Measurements from ENCODE around the gene LIAS.

- TF ChIP-seq, protein P1, sequence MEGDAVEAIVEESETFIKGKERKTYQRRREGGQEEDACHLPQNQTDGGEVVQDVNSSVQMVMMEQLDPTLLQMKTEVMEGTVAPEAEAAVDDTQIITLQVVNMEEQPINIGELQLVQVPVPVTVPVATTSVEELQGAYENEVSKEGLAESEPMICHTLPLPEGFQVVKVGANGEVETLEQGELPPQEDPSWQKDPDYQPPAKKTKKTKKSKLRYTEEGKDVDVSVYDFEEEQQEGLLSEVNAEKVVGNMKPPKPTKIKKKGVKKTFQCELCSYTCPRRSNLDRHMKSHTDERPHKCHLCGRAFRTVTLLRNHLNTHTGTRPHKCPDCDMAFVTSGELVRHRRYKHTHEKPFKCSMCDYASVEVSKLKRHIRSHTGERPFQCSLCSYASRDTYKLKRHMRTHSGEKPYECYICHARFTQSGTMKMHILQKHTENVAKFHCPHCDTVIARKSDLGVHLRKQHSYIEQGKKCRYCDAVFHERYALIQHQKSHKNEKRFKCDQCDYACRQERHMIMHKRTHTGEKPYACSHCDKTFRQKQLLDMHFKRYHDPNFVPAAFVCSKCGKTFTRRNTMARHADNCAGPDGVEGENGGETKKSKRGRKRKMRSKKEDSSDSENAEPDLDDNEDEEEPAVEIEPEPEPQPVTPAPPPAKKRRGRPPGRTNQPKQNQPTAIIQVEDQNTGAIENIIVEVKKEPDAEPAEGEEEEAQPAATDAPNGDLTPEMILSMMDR (IDR thresholded peaks at IDR 0.05; ENCODE audit: insufficient read depth, low read length, poor library complexity, severe bottlenecking): no peak
- no peak for TF ChIP-seq EZH2phosphoT487 (conservative IDR thresholded peaks at IDR 0.05; ENCODE audit: low read length)
Observed at GRCh38 chr4:39453738-39454137, 5.1 kb upstream of the LIAS start.
